ENCODE measurements around the gene FLYWCH2. TPM values are rescaled to one million over a fixed set of nuclear protein-coding genes. Genes with fewer than 3 reads are reported as not detected.

FLYWCH2 gene
- total RNA-seq, 1 donor from 2014 or later = 23.2 TPM

- DNase-seq = peak; percentile 55
- Histone ChIP-seq H3K9me3 (replicated peaks) (peaks cover 5% of the 10 kb centered on the region), H3K4me3 (peak overlapping the region; percentile 93), H3K27me3 (ENCODE audit: low read depth) (no peaks in the 10 kb centered on the region), H3K4me1 (peaks cover 17% of the 10 kb centered on the region), H3K27ac (replicated peaks) (peak overlapping the region; percentile 97), H3K36me3 (no peaks in the 10 kb centered on the region)
- no peak for TF ChIP-seq CTCF (IDR thresholded peaks at IDR 0.05; ENCODE audit: borderline replicate concordance)
- intact Hi-C loops (cut with micrococcal nuclease) = no loop called here
Measured at GRCh38 chr16:2881783-2882649, 999 bp upstream of the FLYWCH2 start.

GRCh38 chr16:2883458-2883908, 468 bp downstream of the FLYWCH2 start:
- DNase-seq = no peak
- H3K4me3 ChIP-seq = peak overlapping the region; percentile 93
- peaks cover 17% of the 10 kb centered on the region for H3K4me1 ChIP-seq
- H3K36me3 ChIP-seq = peaks cover 3% of the 10 kb centered on the region
- no peaks in the 10 kb centered on the region for H3K27me3 ChIP-seq (ENCODE audit: low read depth)
- H3K27ac ChIP-seq (replicated peaks) = peak overlapping the region; percentile 97
- TF ChIP-seq CTCF (IDR thresholded peaks at IDR 0.05; ENCODE audit: borderline replicate concordance) = no peak
- peaks cover 8% of the 10 kb centered on the region for H3K9me3 ChIP-seq (replicated peaks)
- intact Hi-C loops (cut with micrococcal nuclease) = no loop called here

GRCh38 chr16:2884041-2884451, 1.0 kb downstream of the FLYWCH2 start:
- peak overlapping the region; percentile 93 for H3K4me3 ChIP-seq
- intact Hi-C loops (cut with micrococcal nuclease) = no loop called here
- TF ChIP-seq CTCF (IDR thresholded peaks at IDR 0.05; ENCODE audit: borderline replicate concordance) = no peak
- H3K36me3 ChIP-seq = peaks cover 3% of the 10 kb centered on the region
- peaks cover 17% of the 10 kb centered on the region for H3K4me1 ChIP-seq
- DNase-seq = no peak
- H3K27me3 ChIP-seq (ENCODE audit: low read depth) = no peaks in the 10 kb centered on the region
- H3K9me3 ChIP-seq (replicated peaks) = peaks cover 13% of the 10 kb centered on the region
- H3K27ac ChIP-seq (replicated peaks) = peak overlapping the region; percentile 97

- TF ChIP-seq CTCF (IDR thresholded peaks at IDR 0.05; ENCODE audit: borderline replicate concordance) = no peak
- no peak for DNase-seq
- H3K9me3 ChIP-seq (replicated peaks) = no peaks in the 10 kb centered on the region
Measured at GRCh38 chr16:2894231-2894630, 11.2 kb downstream of the FLYWCH2 start.

GRCh38 chr16:2895813-2896212, 12.8 kb downstream of the FLYWCH2 start:
- Histone ChIP-seq H3K27ac (replicated peaks) (no peak overlapping the region), H3K27me3 (ENCODE audit: low read depth) (no peaks in the 10 kb centered on the region), H3K4me1 (peaks cover 10% of the 10 kb centered on the region), H3K4me3 (no peak overlapping the region), H3K9me3 (replicated peaks) (no peaks in the 10 kb centered on the region), H3K36me3 (peaks cover 41% of the 10 kb centered on the region)
- intact Hi-C loops (cut with micrococcal nuclease) = no loop called here
- DNase-seq = no peak
- TF ChIP-seq CTCF (IDR thresholded peaks at IDR 0.05; ENCODE audit: borderline replicate concordance) = no peak

More at GRCh38 chr16:2894231-2894630, 11.2 kb downstream of the FLYWCH2 start:
- Histone ChIP-seq H3K4me3 (no peak overlapping the region), H3K36me3 (peaks cover 36% of the 10 kb centered on the region), H3K27me3 (ENCODE audit: low read depth) (no peaks in the 10 kb centered on the region), H3K27ac (replicated peaks) (no peak overlapping the region), H3K4me1 (peaks cover 18% of the 10 kb centered on the region)
- intact Hi-C loops (cut with micrococcal nuclease) = no loop called here

Data from left ventricle myocardium inferior (tissue), 1 donor.